Measurements from ENCODE around the gene JPT1. TPM values are rescaled to one million over a fixed set of nuclear protein-coding genes. Genes with fewer than 3 reads are reported as not detected.

The JPT1 gene
- total RNA-seq, 1 experiment from 2014 or later = 265 TPM

DNA sequence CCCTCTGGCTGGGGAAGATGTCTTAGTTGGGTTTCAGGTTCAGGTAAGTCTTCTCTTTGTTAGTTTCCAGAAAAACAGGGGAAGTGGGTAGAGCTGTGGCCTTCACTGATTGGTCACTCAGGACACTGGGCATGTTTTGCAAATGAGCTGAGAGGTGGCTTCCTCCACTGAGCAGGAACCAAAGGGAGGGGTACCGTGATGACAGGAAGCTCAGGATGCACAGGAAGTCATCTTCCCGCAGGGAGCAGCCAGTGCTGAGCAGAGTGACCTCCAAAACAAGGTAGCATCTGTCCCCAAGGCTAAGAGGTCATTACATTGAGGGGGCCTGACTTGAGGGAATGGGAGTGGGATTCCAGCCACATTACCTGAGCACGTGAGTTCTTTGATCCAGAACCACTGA lies 28.3 kb downstream of the JPT1 start:
- Histone ChIP-seq H3K9ac (ENCODE audit: extremely low read depth, insufficient read length, low read length) (no peak overlapping the region), H4K91ac (ENCODE audit: insufficient read length, low read depth, low read length) (no peak overlapping the region), H3T11ph (ENCODE audit: low read length) (no peak overlapping the region), H4K5ac (ENCODE audit: insufficient read length, low read depth, low read length) (no peak overlapping the region), H3K4me1 (ENCODE audit: insufficient read depth, low read length) (no peaks in the 10 kb centered on the region), H2BK120ac (ENCODE audit: low read depth, low read length, poor library complexity, severe bottlenecking) (no peak overlapping the region), H3K23ac (ENCODE audit: insufficient read length, low read depth, low read length) (no peak overlapping the region), H2BK5ac (ENCODE audit: insufficient read length, low read length) (no peak overlapping the region), H2AFZ (ENCODE audit: low read length) (no peak overlapping the region), H3K4ac (ENCODE audit: low read depth, low read length) (no peak overlapping the region), H3K56ac (ENCODE audit: insufficient read length, low read depth, low read length) (no peak overlapping the region), H4K8ac (replicated peaks; ENCODE audit: insufficient read length, low read depth, low read length) (no peak overlapping the region), H3K27me3 (ENCODE audit: insufficient read depth, low read length) (no peaks in the 10 kb centered on the region), H3K79me1 (ENCODE audit: insufficient read depth, low read depth, low read length, poor library complexity, severe bottlenecking) (no peaks in the 10 kb centered on the region), H2BK20ac (ENCODE audit: low read depth, low read length, poor library complexity, severe bottlenecking) (no peak overlapping the region), H2BK12ac (ENCODE audit: insufficient read length, low read depth, low read length) (no peak overlapping the region), H4K20me1 (ENCODE audit: control insufficient read depth, insufficient read depth, insufficient read length) (peaks cover 4% of the 10 kb centered on the region), H3K79me2 (ENCODE audit: insufficient read depth, low read length) (no peaks in the 10 kb centered on the region), H3K14ac (ENCODE audit: insufficient read depth, low read length) (no peak overlapping the region; the same call in 1 of the 2 replicates), H2AK5ac (ENCODE audit: insufficient read length, low read length) (no peak overlapping the region), H2BK15ac (ENCODE audit: low read depth, low read length) (no peak overlapping the region), H3K9me3 (ENCODE audit: control insufficient read depth, low read depth, low read length) (no peaks in the 10 kb centered on the region), H3K4me2 (ENCODE audit: insufficient read depth, insufficient read length, low read length) (no peak overlapping the region), H3K27ac (ENCODE audit: insufficient read length, low read depth, low read length) (no peak overlapping the region), H3K18ac (ENCODE audit: insufficient read length, low read depth, low read length) (no peak overlapping the region), H3K23me2 (ENCODE audit: insufficient read length, low read depth, low read length, poor library complexity, severe bottlenecking) (peaks cover 5% of the 10 kb centered on the region)
- Mint-ChIP-seq H3K27me3 (ENCODE audit: low read depth) (no peaks in the 10 kb centered on the region), H3K4me1 (peaks cover 12 to 14% of the 10 kb centered on the region in 2 experiments), H3K4me3 (no peak overlapping the region; a peak in 1 of 5 replicates), H3K27ac (peak overlapping the region in 1 of 3 experiments; percentile 39; a peak in 3 of 7 replicates), H3K9me3 (no peaks in the 10 kb centered on the region; a peak in 1 of 5 replicates), H3K36me3 (ENCODE audit: insufficient read depth in 1 of 3, low read depth in 3 of 3) (peaks cover 6 to 22% (median 19%) of the 10 kb centered on the region in 3 experiments)
- TF ChIP-seq, protein P1, sequence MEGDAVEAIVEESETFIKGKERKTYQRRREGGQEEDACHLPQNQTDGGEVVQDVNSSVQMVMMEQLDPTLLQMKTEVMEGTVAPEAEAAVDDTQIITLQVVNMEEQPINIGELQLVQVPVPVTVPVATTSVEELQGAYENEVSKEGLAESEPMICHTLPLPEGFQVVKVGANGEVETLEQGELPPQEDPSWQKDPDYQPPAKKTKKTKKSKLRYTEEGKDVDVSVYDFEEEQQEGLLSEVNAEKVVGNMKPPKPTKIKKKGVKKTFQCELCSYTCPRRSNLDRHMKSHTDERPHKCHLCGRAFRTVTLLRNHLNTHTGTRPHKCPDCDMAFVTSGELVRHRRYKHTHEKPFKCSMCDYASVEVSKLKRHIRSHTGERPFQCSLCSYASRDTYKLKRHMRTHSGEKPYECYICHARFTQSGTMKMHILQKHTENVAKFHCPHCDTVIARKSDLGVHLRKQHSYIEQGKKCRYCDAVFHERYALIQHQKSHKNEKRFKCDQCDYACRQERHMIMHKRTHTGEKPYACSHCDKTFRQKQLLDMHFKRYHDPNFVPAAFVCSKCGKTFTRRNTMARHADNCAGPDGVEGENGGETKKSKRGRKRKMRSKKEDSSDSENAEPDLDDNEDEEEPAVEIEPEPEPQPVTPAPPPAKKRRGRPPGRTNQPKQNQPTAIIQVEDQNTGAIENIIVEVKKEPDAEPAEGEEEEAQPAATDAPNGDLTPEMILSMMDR (conservative IDR thresholded peaks at IDR 0.05) = no peak
- DNase-seq = peak; percentile 63
- no CpG with 5 or more reads among the region's 3 CpGs for WGBS (ENCODE audit: extremely low coverage, insufficient read length, low lambda C conversion rate)

Data from H9 (cell line).